HCT116 (cell line): ENCODE results near the gene ASCC1. TPM values are rescaled to one million over a fixed set of nuclear protein-coding genes. Genes with fewer than 3 reads are reported as not detected.

Experiments used
- ATAC-seq: fragments of 200-7000 bp; cut with Tn5 transposase; 2 replicates; pipeline ENCODE4 v1.9.1; 2020; ENCODE audit warnings: mild to moderate bottlenecking, moderate library complexity
- BruUV-seq: library from RNA; stranded (reverse); fragments of 400-500 nt; replicated peaks from 2 replicates; lab custom pipeline; 2021; lab: Mats Ljungman, UMichigan
- CTCF ChIA-PET: fragments of 300-600 bp; sonication (Branson Sonifier 250); formaldehyde crosslinking; loops from one replicate; lab custom pipeline; 2021; ENCODE audit warnings: antibody characterized with exemption; lab: Charles Lee
- POLR2A ChIA-PET: fragments of 300-600, 350-600 bp; sonication (Branson Sonifier 250); formaldehyde crosslinking; loops from one replicate; lab custom pipeline; 2021; ENCODE audit warnings: antibody characterized with exemption; lab: Charles Lee
- RAD21 ChIA-PET, 2 experiments: fragments of 300-600 bp; sonication (Branson Sonifier 250); formaldehyde crosslinking; loops; one replicate each; lab custom pipeline; 2023; ENCODE audit warnings: low total read pairs in 2 of 2; ENCODE audit not compliant: uncharacterized antibody in 2 of 2, unreplicated experiment in 2 of 2, low non-redundant PET in 1 of 2; lab: Charles Lee
- DNase-seq: peaks from one replicate; pipeline ENCODE4 v3.0.0-alpha.2; 2010; ENCODE audit warnings: low read depth, low spot score
- H2AFZ ChIP-seq: fragments of 200-600 bp; shearing (Covaris generic), sonication (generic); 2 replicates; pipeline ENCODE4 v1.6.1; 2017; ENCODE audit warnings: low read depth, mixed run types, mixed read lengths, antibody characterized with exemption, low read length; ENCODE audit not compliant: poor library complexity, severe bottlenecking
- H3K27ac ChIP-seq: 2 replicates; pipeline ENCODE4 v1.5.1; 2012; ENCODE audit warnings: low read depth, low read length
- H3K27me3 ChIP-seq: fragments of 200-600 bp; sonication (generic); 2 replicates; pipeline ENCODE4 v1.6.1; 2016; ENCODE audit warnings: mixed run types, low read length, mixed read lengths; ENCODE audit not compliant: insufficient read depth
- H3K36me3 ChIP-seq, 2 experiments: fragments of 200-500 bp in 1 of 2; fragments of 200-600 bp in 1 of 2; sonication (Bioruptor generic) in 1 of 2; sonication (generic) in 1 of 2; 2 replicates each; pipeline versions ENCODE4 v1.5.1 to v1.6.1; 2014 to 2016; ENCODE audit warnings: low read length in 2 of 2, inconsistent platforms in 1 of 2, mixed read lengths in 1 of 2, mixed run types in 1 of 2; ENCODE audit not compliant: insufficient read depth in 2 of 2, control insufficient read depth in 1 of 2
- H3K4me1 ChIP-seq, 2 experiments: fragments of 200-600 bp in 1 of 2; sonication (generic) in 1 of 2; 2 replicates each; pipeline versions ENCODE4 v1.5.1 to v1.6.1; 2012 to 2017; ENCODE audit warnings: low read length in 2 of 2, inconsistent platforms in 1 of 2, mild to moderate bottlenecking in 1 of 2, mixed read lengths in 1 of 2, mixed run types in 1 of 2, moderate library complexity in 1 of 2; ENCODE audit not compliant: insufficient read depth in 2 of 2, control insufficient read depth in 1 of 2
- H3K4me2 ChIP-seq: fragments of 200-600 bp; sonication (generic); 2 replicates; pipeline ENCODE4 v1.6.1; 2017; ENCODE audit warnings: mixed run types, low read length, mixed read lengths
- H3K4me3 ChIP-seq, 2 experiments: fragments of 200-600 bp in 1 of 2; sonication (generic) in 1 of 2; replicated peaks in 1 of 2; 2 replicates each; pipeline ENCODE4 v1.5.1; 2011 to 2016; ENCODE audit warnings: low read length in 2 of 2, control low read depth in 1 of 2, low read depth in 1 of 2, mild to moderate bottlenecking in 1 of 2, mixed read lengths in 1 of 2, mixed run types in 1 of 2
- H3K79me2 ChIP-seq: fragments of 200-600 bp; sonication (generic); 2 replicates; pipeline ENCODE4 v1.6.1; 2017; ENCODE audit warnings: mild to moderate bottlenecking, mixed run types, low read length, moderate library complexity, mixed read lengths; ENCODE audit not compliant: insufficient read depth
- H3K9ac ChIP-seq: fragments of 200-600 bp; sonication (generic); 2 replicates; pipeline ENCODE4 v1.6.1; 2016; ENCODE audit warnings: low read length, mixed read lengths
- H3K9me2 ChIP-seq: fragments of 200-600 bp; sonication (generic), shearing (Covaris generic); 2 replicates; pipeline ENCODE4 v1.6.1; 2017; ENCODE audit warnings: mixed run types, mild to moderate bottlenecking, moderate library complexity; ENCODE audit not compliant: insufficient read depth
- H3K9me3 ChIP-seq, 2 experiments: fragments of 200-500 bp in 1 of 2; fragments of 200-600 bp in 1 of 2; sonication (Bioruptor generic) in 1 of 2; sonication (generic) in 1 of 2; 2 replicates each; pipeline ENCODE4 v1.6.1; 2014 to 2017; ENCODE audit warnings: low read length in 2 of 2, mixed read lengths in 2 of 2, inconsistent platforms in 1 of 2, low read depth in 1 of 2, mild to moderate bottlenecking in 1 of 2, mixed run types in 1 of 2, moderate library complexity in 1 of 2; ENCODE audit not compliant: control insufficient read depth in 1 of 2, insufficient read depth in 1 of 2
- H4K20me1 ChIP-seq: fragments of 200-600 bp; sonication (generic), shearing (Covaris generic); 2 replicates; pipeline ENCODE4 v1.6.1; 2017; ENCODE audit warnings: mixed run types, mild to moderate bottlenecking, moderate library complexity; ENCODE audit not compliant: insufficient read depth
- ATF3 ChIP-seq: IDR thresholded peaks from 2 replicates; pipeline ENCODE4 v1.6.1; 2012
- CBX3 ChIP-seq: IDR thresholded peaks from 2 replicates; pipeline ENCODE4 v1.6.1; 2012; ENCODE audit warnings: low read depth
- CEBPB ChIP-seq: IDR thresholded peaks from 2 replicates; pipeline ENCODE4 v1.6.1; 2012; ENCODE audit warnings: low read depth
- CTCF ChIP-seq, 3 experiments: fragments of 200-600 bp in 1 of 3; sonication (generic) in 1 of 3; IDR thresholded peaks in 2 of 3; conservative IDR thresholded peaks in 1 of 3; 2 replicates each; pipeline ENCODE4 v1.5.1; 2012 to 2017; ENCODE audit warnings: low read depth in 2 of 3, low read length in 2 of 3, antibody characterized with exemption in 1 of 3, borderline replicate concordance in 1 of 3, control low read depth in 1 of 3, mild to moderate bottlenecking in 1 of 3, mixed read lengths in 1 of 3, mixed run types in 1 of 3, moderate library complexity in 1 of 3; ENCODE audit not compliant: insufficient read depth in 1 of 3
- ELF1 ChIP-seq: IDR thresholded peaks from 2 replicates; pipeline ENCODE4 v1.6.1; 2012; ENCODE audit warnings: low read depth, borderline replicate concordance
- EZH2 ChIP-seq: fragments of 200-600 bp; sonication (generic); IDR thresholded peaks from 2 replicates; pipeline ENCODE4 v1.6.1; 2017; ENCODE audit warnings: antibody characterized with exemption, mixed run types
- JUND ChIP-seq: IDR thresholded peaks from 2 replicates; pipeline ENCODE4 v1.6.1; 2012
- POLR2A ChIP-seq: IDR thresholded peaks from 2 replicates; pipeline ENCODE4 v1.7.0; 2011; ENCODE audit warnings: borderline replicate concordance; ENCODE audit not compliant: insufficient read depth, insufficient read length; ENCODE audit errors: extremely low read depth
- POLR2AphosphoS5 ChIP-seq: IDR thresholded peaks from 2 replicates; pipeline ENCODE4 v1.6.1; 2011; ENCODE audit warnings: mild to moderate bottlenecking, low read depth, low read length, moderate library complexity
- RAD21 ChIP-seq: IDR thresholded peaks from 2 replicates; pipeline ENCODE4 v1.6.1; 2012; ENCODE audit warnings: low read depth, mild to moderate bottlenecking
- SIN3A ChIP-seq: IDR thresholded peaks from 2 replicates; pipeline ENCODE4 v1.6.1; 2012; ENCODE audit warnings: low read depth
- SP1 ChIP-seq: IDR thresholded peaks from 2 replicates; pipeline ENCODE4 v1.6.1; 2012; ENCODE audit warnings: low read depth
- SRF ChIP-seq: IDR thresholded peaks from 2 replicates; pipeline ENCODE4 v1.6.1; 2012; ENCODE audit warnings: low read depth
- TCF7L2 ChIP-seq: IDR thresholded peaks from 2 replicates; pipeline ENCODE4 v1.7.0; 2011; ENCODE audit warnings: borderline replicate concordance, inconsistent platforms; ENCODE audit not compliant: insufficient read depth, insufficient read length; ENCODE audit errors: extremely low read depth
- YY1 ChIP-seq: IDR thresholded peaks from 2 replicates; pipeline ENCODE4 v1.6.1; 2011; ENCODE audit warnings: low read length, low read depth, moderate library complexity, mild to moderate bottlenecking; ENCODE audit not compliant: insufficient replicate concordance; ENCODE audit errors: extremely low read depth
- intact Hi-C: fragments of 100-400 bp; cut with micrococcal nuclease; formaldehyde crosslinking; loops from 2 replicates; pipeline ENCODE4 v1.10.0; 2022
- total RNA-seq: library from RNA; stranded (reverse); gene quantifications from one replicate; pipeline ENCODE4 v1.2.1, GENCODE V29; 2021; ENCODE audit not compliant: unreplicated experiment

Gene ASCC1
- total RNA-seq, 1 experiment from 2014 or later: 34.5 TPM

- intact Hi-C loops: no loop called here
- Histone ChIP-seq H3K9me3 (no peaks in the 10 kb centered on the region; a peak in 1 of 4 replicates), H4K20me1 (no peaks in the 10 kb centered on the region), H3K4me1 (peaks cover 18 to 24% of the 10 kb centered on the region in 2 experiments), H3K9me2 (no peaks in the 10 kb centered on the region), H3K36me3 (no peaks in the 10 kb centered on the region), H3K79me2 (no peaks in the 10 kb centered on the region), H2AFZ (no peak overlapping the region), H3K9ac (no peak overlapping the region), H3K4me3 (no peak overlapping the region), H3K27ac (no peak overlapping the region), H3K27me3 (no peaks in the 10 kb centered on the region), H3K4me2 (no peak overlapping the region)
- ChIA-PET RAD21 (no interaction called here), POLR2A (interaction anchor here (0.9 kb wide), 1 partner anchor 244 kb away, joined by 10 read pairs; no protein-coding TSS in a partner anchor), CTCF (interaction anchor here (1.1 kb wide), 1 partner anchor 180 kb away, joined by 3 read pairs; no protein-coding TSS in a partner anchor)
- BruUV-seq: no TSS peak
- ATAC-seq: no peak
- DNase-seq: no peak
- TF ChIP-seq RAD21 (no peak), SP1 (no peak), ELF1 (no peak), POLR2A (no peak), JUND (no peak), ATF3 (no peak), TCF7L2 (no peak), POLR2AphosphoS5 (no peak), SIN3A (no peak), EZH2 (no peak)
Measured at GRCh38 chr10:72076756-72077155, 139.3 kb downstream of the ASCC1 start.

- Histone ChIP-seq H3K4me1 (peaks cover 9 to 12% of the 10 kb centered on the region in 2 experiments), H3K4me2 (no peak overlapping the region), H3K27ac (no peak overlapping the region), H2AFZ (no peak overlapping the region), H3K36me3 (no peaks in the 10 kb centered on the region), H3K79me2 (no peaks in the 10 kb centered on the region), H3K4me3 (no peak overlapping the region), H3K9me3 (no peaks in the 10 kb centered on the region; a peak in 1 of 4 replicates), H3K9ac (no peak overlapping the region), H3K27me3 (no peaks in the 10 kb centered on the region), H4K20me1 (no peaks in the 10 kb centered on the region), H3K9me2 (no peaks in the 10 kb centered on the region)
- CTCF ChIA-PET: interaction anchor here (1.1 kb wide), 1 partner anchor 179 kb away, joined by 3 read pairs; no protein-coding TSS in a partner anchor
- RAD21 ChIA-PET: no interaction called here
- no peak for TF ChIP-seq CBX3
- TF ChIP-seq ATF3: no peak
- no peak for TF ChIP-seq CTCF (IDR thresholded peaks at IDR 0.05 in 2 of 3, conservative IDR thresholded peaks at IDR 0.05 in 1 of 3; ENCODE audit: borderline replicate concordance in 1 of 3, insufficient read depth in 1 of 3, low read depth in 2 of 3, low read length in 2 of 3)
- TF ChIP-seq SRF: no peak
- TF ChIP-seq EZH2: no peak
- no peak for TF ChIP-seq CEBPB
- no peak for TF ChIP-seq TCF7L2
- TF ChIP-seq RAD21: no peak
- TF ChIP-seq YY1: no peak
- DNase-seq: no peak
- POLR2A ChIA-PET: no interaction called here
- intact Hi-C loops: no loop called here
- no peak for ATAC-seq
- no TSS peak for BruUV-seq
Measured at GRCh38 chr10:72075376-72076115, 140.5 kb downstream of the ASCC1 start.
